GM12801 (cell line): ENCODE measurements around the gene SIRT7.

Experiments
- TF ChIP-seq, protein P1 (sequence below): IDR thresholded peaks from one replicate; pipeline ENCODE4 v1.5.1; 2011; ENCODE audit warnings: control low read depth; ENCODE audit not compliant: insufficient read length; ENCODE audit errors: extremely low read depth

Gene SIRT7

DNA sequence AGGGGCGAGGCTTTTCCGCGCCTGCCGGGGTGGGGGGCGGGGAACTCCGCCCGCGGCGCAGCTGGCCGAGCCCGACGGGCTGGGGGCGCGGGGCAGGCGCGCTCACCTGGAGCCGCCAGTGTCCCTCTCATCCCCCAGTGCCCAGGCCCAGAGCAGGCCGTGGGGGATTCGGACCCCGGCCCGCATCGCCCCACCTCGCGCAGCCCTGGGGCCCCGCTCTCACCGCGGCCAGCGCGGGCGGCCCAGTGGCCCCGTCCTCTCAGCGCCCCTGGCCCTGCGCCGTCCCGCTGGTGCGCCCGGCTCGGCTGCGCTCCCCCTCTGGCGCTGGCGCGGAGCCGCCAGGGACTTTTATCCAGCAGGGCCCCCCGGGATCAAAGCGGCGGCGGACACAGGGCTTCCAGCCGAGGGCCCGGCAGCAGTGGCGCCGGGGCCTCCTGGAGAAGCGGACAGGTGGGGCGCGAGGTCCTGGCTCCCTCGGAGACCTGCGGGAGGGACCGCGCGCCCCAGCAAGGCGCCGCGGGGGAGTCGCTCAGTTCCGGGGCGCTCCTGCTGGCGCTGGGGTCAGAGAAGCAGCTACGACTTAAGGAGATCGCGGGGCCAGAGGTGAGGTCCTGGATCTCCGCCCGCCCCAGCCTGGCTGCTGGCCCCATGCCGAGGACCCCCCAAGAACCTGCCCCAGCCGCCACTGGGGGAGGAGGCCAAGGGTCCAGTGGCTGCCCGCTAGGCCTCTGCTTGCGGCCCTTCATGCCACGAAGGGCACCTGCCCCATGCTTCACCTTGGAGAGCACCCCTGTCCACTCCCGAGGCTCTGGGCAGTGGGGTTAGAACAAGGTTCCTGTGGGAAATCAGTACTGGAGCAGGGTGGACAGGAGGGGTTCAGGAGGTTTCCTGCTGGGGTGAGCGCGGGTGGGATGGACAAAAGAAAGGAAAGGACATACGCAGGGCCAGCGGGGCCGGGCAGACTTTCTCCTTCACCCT, 43.8 kb upstream of the SIRT7 start:
- TF ChIP-seq, protein P1, sequence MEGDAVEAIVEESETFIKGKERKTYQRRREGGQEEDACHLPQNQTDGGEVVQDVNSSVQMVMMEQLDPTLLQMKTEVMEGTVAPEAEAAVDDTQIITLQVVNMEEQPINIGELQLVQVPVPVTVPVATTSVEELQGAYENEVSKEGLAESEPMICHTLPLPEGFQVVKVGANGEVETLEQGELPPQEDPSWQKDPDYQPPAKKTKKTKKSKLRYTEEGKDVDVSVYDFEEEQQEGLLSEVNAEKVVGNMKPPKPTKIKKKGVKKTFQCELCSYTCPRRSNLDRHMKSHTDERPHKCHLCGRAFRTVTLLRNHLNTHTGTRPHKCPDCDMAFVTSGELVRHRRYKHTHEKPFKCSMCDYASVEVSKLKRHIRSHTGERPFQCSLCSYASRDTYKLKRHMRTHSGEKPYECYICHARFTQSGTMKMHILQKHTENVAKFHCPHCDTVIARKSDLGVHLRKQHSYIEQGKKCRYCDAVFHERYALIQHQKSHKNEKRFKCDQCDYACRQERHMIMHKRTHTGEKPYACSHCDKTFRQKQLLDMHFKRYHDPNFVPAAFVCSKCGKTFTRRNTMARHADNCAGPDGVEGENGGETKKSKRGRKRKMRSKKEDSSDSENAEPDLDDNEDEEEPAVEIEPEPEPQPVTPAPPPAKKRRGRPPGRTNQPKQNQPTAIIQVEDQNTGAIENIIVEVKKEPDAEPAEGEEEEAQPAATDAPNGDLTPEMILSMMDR = no peak

- TF ChIP-seq, protein P1 = no peak
Measured at GRCh38 chr17:81961087-81961511, 43.1 kb upstream of the SIRT7 start, which contains the start of gene NOTUM. Gene NOTUM, minus strand, starts transcription at chr17:81961187. Its CDS starts 278 bp downstream, at chr17:81960909.

GRCh38 chr17:81960130-81960958, 42.4 kb upstream of the SIRT7 start:
- TF ChIP-seq, protein P1 = no peak

DNA sequence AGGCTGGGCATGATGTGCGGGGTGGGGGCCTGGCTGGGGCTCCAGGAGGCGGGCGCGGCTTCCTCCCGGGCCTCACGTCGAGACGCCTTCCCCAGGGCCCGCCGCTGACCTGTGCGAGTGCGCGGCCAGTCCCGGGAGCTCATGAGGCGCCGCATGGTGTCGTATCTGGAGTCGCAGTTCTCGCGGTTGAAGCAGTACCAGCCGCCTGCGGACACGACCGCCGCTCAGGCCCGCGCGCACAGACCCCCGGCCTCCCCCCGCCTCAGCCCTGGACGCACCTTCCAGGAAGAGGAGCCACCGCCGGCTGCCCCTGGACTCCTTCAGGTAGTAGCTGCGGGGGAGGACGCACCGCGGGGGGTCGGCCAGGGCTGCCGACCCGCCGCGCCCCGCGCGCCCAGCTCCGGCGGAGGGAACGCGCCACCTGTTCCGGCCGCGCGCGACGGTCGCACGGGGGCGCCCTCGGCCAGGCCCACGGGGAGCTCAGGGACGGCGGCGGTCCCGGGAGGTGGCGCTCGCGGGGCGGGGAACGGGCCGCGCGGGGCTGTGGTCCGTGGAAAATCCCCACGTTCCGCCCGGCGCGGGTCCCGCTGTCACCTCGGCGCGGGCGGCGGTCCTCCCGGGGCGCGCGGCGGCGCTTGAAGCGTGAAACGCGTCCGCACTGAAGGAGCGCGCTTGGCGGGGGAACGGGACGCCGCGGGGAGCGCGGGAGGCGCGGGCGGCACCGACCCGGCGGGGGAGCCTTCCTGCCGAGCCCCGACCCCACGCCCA, 41.6 kb upstream of the SIRT7 start:
- TF ChIP-seq, protein P1 = no peak

- TF ChIP-seq, protein P1 = no peak
Measured at GRCh38 chr17:81958633-81959342, 40.8 kb upstream of the SIRT7 start.

- TF ChIP-seq, protein P1 = no peak
Measured at GRCh38 chr17:81957691-81958432, 39.9 kb upstream of the SIRT7 start.
